HepG2 (cell line): Measurements from ENCODE around the gene GATD1. TPM values are rescaled to one million over a fixed set of nuclear protein-coding genes. Genes with fewer than 3 reads are reported as not detected.
A peak's percentile ranks its signal among the peaks of the same experiment; 100 is the strongest.

Source experiments
- ATAC-seq: fragments of 200-7000 bp; cut with Tn5 transposase; 3 replicates; pipeline ENCODE4 v1.9.1; 2020; ENCODE audit warnings: mild to moderate bottlenecking, moderate library complexity
- BruUV-seq: library from RNA; stranded (reverse); fragments of 400-500 nt; replicated peaks from 2 replicates; lab custom pipeline; 2021; lab: Mats Ljungman, UMichigan
- CTCF ChIA-PET: fragments of 300-600 bp; formaldehyde crosslinking; extraction: SDS; loops from one replicate; lab custom pipeline; 2021; ENCODE audit warnings: low total read pairs, inconsistent platforms, low intra/inter-chr PET ratio; lab: Yijun Ruan, JAX
- POLR2A ChIA-PET: fragments of 350-600 bp; sonication (Branson Sonifier 250); formaldehyde crosslinking; loops from one replicate; lab custom pipeline; 2020; ENCODE audit warnings: antibody characterized with exemption, inconsistent platforms; lab: Yijun Ruan, JAX
- DNase-seq: peaks from one replicate; pipeline ENCODE4 v3.0.0-alpha.2; 2015; ENCODE audit warnings: low spot score
- FAIRE-seq: peaks from 3 replicates; lab custom pipeline; 2011; peaks lifted over from hg19 to GRCh38; lab: Jason Lieb, UNC
- H2AFZ ChIP-seq: one replicate; pipeline ENCODE4 v1.6.1; 2011; ENCODE audit warnings: low read length, inconsistent platforms
- H3K27ac ChIP-seq: fragments of 300-600 bp; 3 replicates; pipeline ENCODE4 v1.8.0; 2011; ENCODE audit warnings: mixed run types, mild to moderate bottlenecking, mixed read lengths, low read length, inconsistent platforms; ENCODE audit not compliant: insufficient read depth; ENCODE audit errors: extremely low read length
- H3K27me3 ChIP-seq, 2 experiments: fragments of 200-600 bp in 1 of 2; 2 replicates in 1 of 2; 3 replicates in 1 of 2; pipeline versions ENCODE4 v1.6.0 to v1.8.0; 2011; ENCODE audit warnings: low read length in 2 of 2, mild to moderate bottlenecking in 2 of 2, moderate library complexity in 2 of 2, inconsistent platforms in 1 of 2; ENCODE audit not compliant: insufficient read depth in 2 of 2, control insufficient read depth in 1 of 2
- H3K36me3 ChIP-seq, 2 experiments: fragments of 200-600 bp in 1 of 2; replicated peaks in 1 of 2; 2 replicates in 1 of 2; 3 replicates in 1 of 2; pipeline versions ENCODE4 v1.5.1 to v1.8.0; 2011; ENCODE audit warnings: low read length in 2 of 2, inconsistent platforms in 1 of 2; ENCODE audit not compliant: insufficient read depth in 2 of 2, control insufficient read depth in 1 of 2
- H3K4me1 ChIP-seq: 2 replicates; pipeline ENCODE4 v1.5.1; 2012; ENCODE audit warnings: low read length, inconsistent platforms; ENCODE audit not compliant: insufficient read depth
- H3K4me2 ChIP-seq: 2 replicates; pipeline ENCODE4 v1.6.0; 2011; ENCODE audit warnings: low read depth, low read length, inconsistent platforms
- H3K4me3 ChIP-seq, 3 experiments: fragments of 200-600 bp in 1 of 3; sonication (generic), shearing (Covaris generic) in 1 of 3; replicated peaks in 1 of 3; 2 replicates each; pipeline ENCODE4 v1.5.1; 2011 to 2016; ENCODE audit warnings: low read length in 3 of 3, inconsistent platforms in 2 of 3, low read depth in 2 of 3, mild to moderate bottlenecking in 2 of 3, control low read depth in 1 of 3, mixed read lengths in 1 of 3; ENCODE audit not compliant: insufficient read depth in 1 of 3
- H3K79me2 ChIP-seq: one replicate; pipeline ENCODE4 v1.6.1; 2011; ENCODE audit warnings: low read length, inconsistent platforms; ENCODE audit not compliant: insufficient read depth
- H3K9ac ChIP-seq: 2 replicates; pipeline ENCODE4 v1.6.0; 2011; ENCODE audit warnings: mild to moderate bottlenecking, low read depth, low read length, inconsistent platforms; ENCODE audit not compliant: insufficient read depth
- H3K9me3 ChIP-seq: 2 replicates; pipeline ENCODE4 v1.5.1; 2012; ENCODE audit warnings: mild to moderate bottlenecking, low read length
- H4K20me1 ChIP-seq: 2 replicates; pipeline ENCODE4 v1.6.0; 2011; ENCODE audit warnings: inconsistent platforms, mild to moderate bottlenecking, low read length, moderate library complexity; ENCODE audit not compliant: insufficient read depth
- AGO2 ChIP-seq: fragments of 200-400 bp; formaldehyde crosslinking; optimal IDR thresholded peaks from 2 replicates; pipeline ENCODE3; 2017; ENCODE audit warnings: mild to moderate bottlenecking, low read depth, low read length, moderate library complexity
- CHD4 ChIP-seq: fragments of 200-600 bp; sonication (generic); IDR thresholded peaks from 2 replicates; pipeline ENCODE4 v1.7.0; 2017; ENCODE audit warnings: mild to moderate bottlenecking, low read length, borderline replicate concordance
- DPF2 ChIP-seq: sonication (generic); formaldehyde crosslinking; IDR thresholded peaks from 2 replicates; pipeline ENCODE4 v1.4.0; 2020; ENCODE audit warnings: mild to moderate bottlenecking, low read depth, missing genetic modification reagents, borderline replicate concordance
- ETV5 ChIP-seq: IDR thresholded peaks from 2 replicates; pipeline ENCODE4 v1.6.1; 2018; ENCODE audit warnings: missing biosample characterization, missing genetic modification reagents, inconsistent platforms, borderline replicate concordance
- FOXA1 ChIP-seq, 2 experiments: fragments of 450-650 bp in 1 of 2; sonication (generic) in 1 of 2; formaldehyde crosslinking in 1 of 2; IDR thresholded peaks; 2 replicates each; pipeline versions ENCODE4 v1.4.0 to v1.6.1; 2016 to 2020; ENCODE audit warnings: missing genetic modification reagents in 1 of 2
- FOXA3 ChIP-seq: IDR thresholded peaks from 2 replicates; pipeline ENCODE4 v1.6.1; 2016; ENCODE audit warnings: missing genetic modification reagents, missing compliant biosample characterization
- FOXP1 ChIP-seq, 2 experiments: fragments of 450-650 bp in 1 of 2; IDR thresholded peaks; 2 replicates each; pipeline ENCODE4 v1.6.1; 2017 to 2018; ENCODE audit warnings: antibody characterized with exemption in 1 of 2
- HNRNPL ChIP-seq: fragments of 200-400 bp; formaldehyde crosslinking; IDR thresholded peaks from 2 replicates; pipeline ENCODE4 v1.6.1; 2017; ENCODE audit warnings: mild to moderate bottlenecking, low read depth, low read length
- MED8 ChIP-seq: sonication (generic); formaldehyde crosslinking; IDR thresholded peaks from 2 replicates; pipeline ENCODE4 v1.8.1; 2023; ENCODE audit warnings: mild to moderate bottlenecking, missing genetic modification reagents; ENCODE audit not compliant: insufficient replicate concordance
- MTA3 ChIP-seq: sonication (generic); formaldehyde crosslinking; IDR thresholded peaks from 2 replicates; pipeline ENCODE4 v1.4.0; 2020; ENCODE audit warnings: missing genetic modification reagents
- MYC ChIP-seq: sonication (generic); formaldehyde crosslinking; IDR thresholded peaks from 2 replicates; pipeline ENCODE4 v1.9.0; 2021; ENCODE audit warnings: missing genetic modification reagents, borderline replicate concordance
- RBFOX2 ChIP-seq: fragments of 200-400 bp; formaldehyde crosslinking; IDR thresholded peaks from 2 replicates; pipeline ENCODE4 v1.6.1; 2017; ENCODE audit warnings: low read depth, mild to moderate bottlenecking, low read length
- RXRA ChIP-seq: sonication (generic); formaldehyde crosslinking; IDR thresholded peaks from 2 replicates; pipeline ENCODE4 v1.5.1; 2020; ENCODE audit warnings: missing genetic modification reagents
- THAP9 ChIP-seq: sonication (generic); formaldehyde crosslinking; IDR thresholded peaks from 2 replicates; pipeline ENCODE4; 2020; ENCODE audit warnings: missing genetic modification reagents, mild to moderate bottlenecking, borderline replicate concordance
- ZBTB21 ChIP-seq: sonication (generic); formaldehyde crosslinking; IDR thresholded peaks from 2 replicates; pipeline ENCODE4 v1.4.0; 2020; ENCODE audit warnings: missing genetic modification reagents
- ZBTB33 ChIP-seq: sonication (generic); formaldehyde crosslinking; IDR thresholded peaks from 2 replicates; pipeline ENCODE4 v1.4.0; 2020; ENCODE audit warnings: missing genetic modification reagents
- ZNF180 ChIP-seq: sonication (generic); formaldehyde crosslinking; IDR thresholded peaks from 2 replicates; pipeline ENCODE4 v1.4.0; 2020; ENCODE audit warnings: low read depth, missing genetic modification reagents, borderline replicate concordance
- ZNF816 ChIP-seq: sonication (generic); formaldehyde crosslinking; IDR thresholded peaks from 2 replicates; pipeline ENCODE4 v1.8.0; 2022; ENCODE audit warnings: missing genetic modification reagents, mild to moderate bottlenecking, borderline replicate concordance
- WGBS: methylation state at CpG from one replicate; pipeline ENCODE4 v1.1.6; 2017; ENCODE audit warnings: low lambda C conversion rate; 5-methylcytosine and 5-hydroxymethylcytosine counted together
- in situ Hi-C: cut with HindIII; loops from 2 replicates; pipeline ENCODE4 v1.10.0; 2017; ENCODE audit warnings: low pct_unique_long_range_greater_than_20kb; ENCODE audit not compliant: extremely low pct_ligation_motif_present
- intact Hi-C: fragments of 100-400 bp; cut with micrococcal nuclease; formaldehyde crosslinking; loops from one replicate; pipeline ENCODE4 v1.10.0; 2022; ENCODE audit not compliant: unreplicated experiment
- polyA plus RNA-seq, 8 experiments: library from polyadenylated mRNA; depleted of rRNA in 3 of 8; stranded (reverse) in 7 of 8; unstranded in 1 of 8; fragments of >200 nt; fragmentation: Illumina TruSeq in 4 of 8; extraction: Trizol in 4 of 8; gene quantifications; 2 replicates each; pipeline versions ENCODE4 v1.2.1 to v1.2.3, GENCODE V29; 2011 to 2016; ENCODE audit warnings: low read depth in 4 of 8, missing spikeins in 1 of 8, mixed read lengths in 1 of 8; ENCODE audit not compliant: insufficient read depth in 1 of 8
- total RNA-seq, 5 experiments: library from RNA; depleted of rRNA; stranded (reverse); fragments of >200 nt; fragmentation: Illumina TruSeq; extraction: Trizol; gene quantifications; 2 replicates each; pipeline ENCODE4 v1.2.3, GENCODE V29; 2016; ENCODE audit warnings: low read depth in 1 of 5

The GATD1 gene
- total and polyA plus RNA-seq, 2 of the 13 experiments (the other 11 are each of a cell fraction or from before 2014, with no cell fraction given) = 31.3 to 60.5 TPM

GRCh38 chr11:778976-779954 is 2.0 kb upstream of the GATD1 start:
- CTCF ChIA-PET = no interaction called here
- Histone ChIP-seq H3K79me2 (peaks cover 22% of the 10 kb centered on the region), H3K9me3 (no peaks in the 10 kb centered on the region), H3K4me3 (no peak overlapping the region; a peak in 1 of 6 replicates), H3K36me3 (peaks cover 5 to 12% of the 10 kb centered on the region in 2 experiments; a peak in 3 of 5 replicates), H3K4me1 (peaks cover 41% of the 10 kb centered on the region), H3K4me2 (peak overlapping the region; percentile 83), H3K27me3 (no peaks in the 10 kb centered on the region), H4K20me1 (peaks cover 6% of the 10 kb centered on the region), H3K27ac (peak overlapping the region; percentile 75), H2AFZ (no peak overlapping the region), H3K9ac (no peak overlapping the region)
- TSS peak; percentile 41 for BruUV-seq
- intact Hi-C loops (no loop called here), in situ Hi-C loops (no loop called here)
- POLR2A ChIA-PET = interaction anchor here (1.9 to 4.9 kb wide), 3 partner anchors 16 to 51 kb away, joined by 5 to 44 read pairs (median 12); no protein-coding TSS in a partner anchor
- FAIRE-seq (no peak), ATAC-seq (no peak), DNase-seq (no peak)
- WGBS = 97% methylated on average over 16 of the region's 23 CpGs
- TF ChIP-seq RBFOX2 = peak; percentile 53
- TF ChIP-seq MTA3 (CRISPR knock-in tag) = no peak
- TF ChIP-seq MYC (CRISPR knock-in tag) = 0 out of 2 replicates have a peak, but pooled peaks have one; percentile 21
- peak; percentile 19 for TF ChIP-seq MED8 (CRISPR knock-in tag)
- TF ChIP-seq FOXA3 (CRISPR knock-in tag) = no peak
- 0 out of 2 replicates have a peak, but pooled peaks have one; percentile 62 for TF ChIP-seq HNRNPL
- TF ChIP-seq RXRA = 0 out of 2 replicates have a peak, but pooled peaks have one; percentile 12
- peak; percentile 75 for TF ChIP-seq AGO2
- TF ChIP-seq ZBTB33 (CRISPR knock-in tag) = peak; percentile 82
- TF ChIP-seq ZBTB21 (CRISPR knock-in tag) = no peak
- TF ChIP-seq ZNF180 = no peak
- 0 out of 2 replicates have a peak, but pooled peaks have one; percentile 37 for TF ChIP-seq THAP9
- TF ChIP-seq ZNF816 (CRISPR knock-in tag) = no peak
- no peak for TF ChIP-seq CHD4
- 0 out of 2 replicates have a peak, but pooled peaks have one; percentile 4 for TF ChIP-seq ETV5 (CRISPR knock-in tag)
- no peak for TF ChIP-seq DPF2 (CRISPR knock-in tag)
- TF ChIP-seq FOXP1 (IDR thresholded peaks at IDR 0.05) = no peak
- TF ChIP-seq FOXP1 (CRISPR knock-in tag; IDR thresholded peaks at IDR 0.05) = no peak
- TF ChIP-seq FOXA1 (IDR thresholded peaks at IDR 0.05) = no peak
- peak; percentile 36; the same call in 1 of the 2 replicates for TF ChIP-seq FOXA1 (CRISPR knock-in tag; IDR thresholded peaks at IDR 0.05)
